C4-2B (cell line): ENCODE data around the gene TOP1.

ENCODE experiments used
- H3K27ac ChIP-seq: fragments of 450-650 bp; 2 replicates; pipeline ENCODE4 v1.5.1; 2017
- CTCF ChIP-seq: fragments of 450-650 bp; conservative IDR thresholded peaks from 2 replicates; pipeline ENCODE4 v1.5.1; 2017; ENCODE audit warnings: mild to moderate bottlenecking
- ZFX ChIP-seq: fragments of 450-650 bp; IDR thresholded peaks from 2 replicates; pipeline ENCODE4 v1.6.1; 2017

Gene TOP1

GRCh38 chr20:41173161-41173721, 144.6 kb downstream of the TOP1 start:
- H3K27ac ChIP-seq = no peak overlapping the region
- TF ChIP-seq ZFX = no peak
- TF ChIP-seq CTCF = peak; percentile 92

- TF ChIP-seq CTCF = no peak
- no peak for TF ChIP-seq ZFX
- no peak overlapping the region for H3K27ac ChIP-seq
Measured at GRCh38 chr20:41173791-41174341, 145.2 kb downstream of the TOP1 start.
